K562 (cell line): ENCODE results near the gene JAKMIP2.

Experiments
- POLR2G ChIP-seq: fragments of 200-400 bp; formaldehyde crosslinking; IDR thresholded peaks from 2 replicates; pipeline ENCODE4 v1.6.1; 2017; ENCODE audit warnings: low read depth, mild to moderate bottlenecking, antibody characterized with exemption, low read length, moderate library complexity
- ZNF23 ChIP-seq: fragments of 250-450 bp; sonication (Bioruptor Pico); IDR thresholded peaks from 2 replicates; pipeline ENCODE4 v1.4.0; 2020; ENCODE audit warnings: mild to moderate bottlenecking
- TF ChIP-seq, protein P1 (sequence below), 3 experiments: IDR thresholded peaks in 2 of 3; conservative IDR thresholded peaks in 1 of 3; 2 replicates each; pipeline ENCODE4 v1.5.1; 2011 to 2012; ENCODE audit warnings: low read length in 3 of 3, mild to moderate bottlenecking in 3 of 3, control low read depth in 2 of 3, improper control_type of control experiment in 1 of 3, inconsistent platforms in 1 of 3, low read depth in 1 of 3, mixed read lengths in 1 of 3, moderate library complexity in 1 of 3; ENCODE audit not compliant: insufficient read depth in 2 of 3

DNA sequence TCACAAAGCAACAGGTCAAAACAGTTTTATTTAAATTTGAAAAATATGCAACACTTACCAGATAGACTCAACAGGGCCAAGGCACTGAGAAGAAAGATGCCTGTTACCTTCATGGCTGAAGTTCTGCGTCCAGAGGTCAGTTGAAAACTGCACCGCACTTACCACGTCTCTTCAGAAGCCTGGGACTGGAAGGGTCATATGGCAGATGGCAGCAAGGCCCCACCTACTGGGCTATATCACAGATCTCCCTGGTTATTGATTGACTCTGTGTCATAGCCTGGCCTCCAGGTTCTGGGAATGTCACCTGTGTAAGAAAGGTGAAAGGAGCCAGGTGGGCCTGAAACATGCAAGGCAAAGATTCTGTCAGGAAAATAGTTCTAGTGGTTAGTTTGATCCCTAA, 48.9 kb upstream of the JAKMIP2 start, which contains the start of gene SPINK1:
- TF ChIP-seq POLR2G, result no peak
- TF ChIP-seq, protein P1, sequence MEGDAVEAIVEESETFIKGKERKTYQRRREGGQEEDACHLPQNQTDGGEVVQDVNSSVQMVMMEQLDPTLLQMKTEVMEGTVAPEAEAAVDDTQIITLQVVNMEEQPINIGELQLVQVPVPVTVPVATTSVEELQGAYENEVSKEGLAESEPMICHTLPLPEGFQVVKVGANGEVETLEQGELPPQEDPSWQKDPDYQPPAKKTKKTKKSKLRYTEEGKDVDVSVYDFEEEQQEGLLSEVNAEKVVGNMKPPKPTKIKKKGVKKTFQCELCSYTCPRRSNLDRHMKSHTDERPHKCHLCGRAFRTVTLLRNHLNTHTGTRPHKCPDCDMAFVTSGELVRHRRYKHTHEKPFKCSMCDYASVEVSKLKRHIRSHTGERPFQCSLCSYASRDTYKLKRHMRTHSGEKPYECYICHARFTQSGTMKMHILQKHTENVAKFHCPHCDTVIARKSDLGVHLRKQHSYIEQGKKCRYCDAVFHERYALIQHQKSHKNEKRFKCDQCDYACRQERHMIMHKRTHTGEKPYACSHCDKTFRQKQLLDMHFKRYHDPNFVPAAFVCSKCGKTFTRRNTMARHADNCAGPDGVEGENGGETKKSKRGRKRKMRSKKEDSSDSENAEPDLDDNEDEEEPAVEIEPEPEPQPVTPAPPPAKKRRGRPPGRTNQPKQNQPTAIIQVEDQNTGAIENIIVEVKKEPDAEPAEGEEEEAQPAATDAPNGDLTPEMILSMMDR (IDR thresholded peaks at IDR 0.05 in 2 of 3, conservative IDR thresholded peaks at IDR 0.05 in 1 of 3; ENCODE audit: insufficient read depth in 2 of 3, low read depth in 1 of 3, low read length in 3 of 3), result no peak
- no peak for TF ChIP-seq ZNF23 (CRISPR knock-in tag)
